ENCODE results near the gene IL10RB.

DNA sequence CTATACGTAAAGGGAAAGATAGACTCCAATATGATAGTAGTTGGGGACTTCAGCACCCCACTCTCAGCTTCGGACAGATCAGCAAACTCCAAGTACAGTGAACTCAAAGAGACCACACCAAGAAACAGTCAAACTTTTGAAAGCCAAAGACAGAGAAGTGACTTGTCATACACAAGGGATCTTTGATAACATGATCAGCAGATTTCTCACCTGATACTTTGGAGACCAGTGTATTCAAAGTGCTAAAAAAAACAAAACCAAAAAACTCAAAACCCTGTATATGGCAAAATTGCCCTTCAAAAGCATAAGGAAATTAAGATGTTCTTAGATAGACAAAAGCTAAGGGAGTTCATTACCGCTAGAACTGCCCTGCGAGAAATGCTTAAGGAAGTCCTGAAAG is 68.0 kb downstream of the IL10RB start:
- TF ChIP-seq, protein P1, sequence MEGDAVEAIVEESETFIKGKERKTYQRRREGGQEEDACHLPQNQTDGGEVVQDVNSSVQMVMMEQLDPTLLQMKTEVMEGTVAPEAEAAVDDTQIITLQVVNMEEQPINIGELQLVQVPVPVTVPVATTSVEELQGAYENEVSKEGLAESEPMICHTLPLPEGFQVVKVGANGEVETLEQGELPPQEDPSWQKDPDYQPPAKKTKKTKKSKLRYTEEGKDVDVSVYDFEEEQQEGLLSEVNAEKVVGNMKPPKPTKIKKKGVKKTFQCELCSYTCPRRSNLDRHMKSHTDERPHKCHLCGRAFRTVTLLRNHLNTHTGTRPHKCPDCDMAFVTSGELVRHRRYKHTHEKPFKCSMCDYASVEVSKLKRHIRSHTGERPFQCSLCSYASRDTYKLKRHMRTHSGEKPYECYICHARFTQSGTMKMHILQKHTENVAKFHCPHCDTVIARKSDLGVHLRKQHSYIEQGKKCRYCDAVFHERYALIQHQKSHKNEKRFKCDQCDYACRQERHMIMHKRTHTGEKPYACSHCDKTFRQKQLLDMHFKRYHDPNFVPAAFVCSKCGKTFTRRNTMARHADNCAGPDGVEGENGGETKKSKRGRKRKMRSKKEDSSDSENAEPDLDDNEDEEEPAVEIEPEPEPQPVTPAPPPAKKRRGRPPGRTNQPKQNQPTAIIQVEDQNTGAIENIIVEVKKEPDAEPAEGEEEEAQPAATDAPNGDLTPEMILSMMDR (conservative IDR thresholded peaks at IDR 0.05; ENCODE audit: low read depth, low read length), result no peak
- no peak for TF ChIP-seq POLR2A (IDR thresholded peaks at IDR 0.05; ENCODE audit: low read depth, low read length)
- no peak for TF ChIP-seq RFX5 (IDR thresholded peaks at IDR 0.05; ENCODE audit: low read depth, low read length)
- no peak for TF ChIP-seq FOS (IDR thresholded peaks at IDR 0.05; ENCODE audit: low read depth, low read length)
- no peak for TF ChIP-seq MXI1 (IDR thresholded peaks at IDR 0.05; ENCODE audit: borderline replicate concordance, low read depth, low read length)
- TF ChIP-seq SMC3 (IDR thresholded peaks at IDR 0.05; ENCODE audit: low read depth, low read length), result no peak
- TF ChIP-seq USF2 (IDR thresholded peaks at IDR 0.05; ENCODE audit: low read depth, low read length), result no peak
- no peak for TF ChIP-seq CEBPB (IDR thresholded peaks at IDR 0.05; ENCODE audit: low read depth, low read length)
- no peak for TF ChIP-seq RAD21 (IDR thresholded peaks at IDR 0.05; ENCODE audit: low read length)

Measured in IMR-90 (cell line).